IPS-NIHi11 (cell line): ENCODE data around the gene ACP4.
"Not testable (repeated sequence)": the region's sequence is repeated elsewhere in the genome, so short reads cannot be mapped to it uniquely, and the experiment has no call there.

ENCODE experiments used
- DNase-seq: peaks from one replicate; pipeline ENCODE4 v3.0.0; 2012; ENCODE audit warnings: mixed read lengths, low spot score

ACP4 gene

GRCh38 chr19:50776131-50776530, 14.1 kb upstream of the ACP4 start:
- no peak for DNase-seq

GRCh38 chr19:50777261-50777660, 13.0 kb upstream of the ACP4 start:
- DNase-seq: no peak

GRCh38 chr19:50777830-50778303, 12.3 kb upstream of the ACP4 start:
- DNase-seq: no peak

GRCh38 chr19:50778906-50779430, 11.2 kb upstream of the ACP4 start:
- no peak for DNase-seq

GRCh38 chr19:50779504-50780457, 10.4 kb upstream of the ACP4 start:
- DNase-seq: no peak

GRCh38 chr19:50780753-50781435, 9.3 kb upstream of the ACP4 start:
- DNase-seq: no peak

- DNase-seq: not testable (repeated sequence)
Observed at GRCh38 chr19:50783848-50784152, 6.4 kb upstream of the ACP4 start.

GRCh38 chr19:50784710-50785109, 5.5 kb upstream of the ACP4 start:
- DNase-seq: no peak

GRCh38 chr19:50785329-50785728, 4.9 kb upstream of the ACP4 start:
- no peak for DNase-seq

GRCh38 chr19:50790922-50791467, 780 bp downstream of the ACP4 start:
- DNase-seq: no peak

GRCh38 chr19:50791594-50792271, 1.5 kb downstream of the ACP4 start:
- DNase-seq: no peak

GRCh38 chr19:50792272-50793250, 2.3 kb downstream of the ACP4 start:
- no peak for DNase-seq

GRCh38 chr19:50793558-50794065, 3.4 kb downstream of the ACP4 start:
- DNase-seq: no peak

GRCh38 chr19:50794074-50794875, 4.1 kb downstream of the ACP4 start:
- DNase-seq: peak; percentile 70

- peak; percentile 70 for DNase-seq
Observed at GRCh38 chr19:50794876-50795663, 4.9 kb downstream of the ACP4 start.

- no peak for DNase-seq
Observed at GRCh38 chr19:50795664-50796073, 5.5 kb downstream of the ACP4 start.

- no peak for DNase-seq
Observed at GRCh38 chr19:50796128-50796633, 6.0 kb downstream of the ACP4 start.

GRCh38 chr19:50796634-50797428, 6.6 kb downstream of the ACP4 start:
- no peak for DNase-seq
